HG03432 (cell line): ENCODE results near the gene MRPS18B.
"Not testable (repeated sequence)": the region's sequence is repeated elsewhere in the genome, so short reads cannot be mapped to it uniquely, and the experiment has no call there.

ENCODE experiments used
- ATAC-seq: cut with Tn5 transposase; IDR thresholded peaks from one replicate; pipeline ENCODE4 v1.9.1; 2021; ENCODE audit warnings: mild to moderate bottlenecking, moderate library complexity; ENCODE audit not compliant: unreplicated experiment

Gene MRPS18B

DNA sequence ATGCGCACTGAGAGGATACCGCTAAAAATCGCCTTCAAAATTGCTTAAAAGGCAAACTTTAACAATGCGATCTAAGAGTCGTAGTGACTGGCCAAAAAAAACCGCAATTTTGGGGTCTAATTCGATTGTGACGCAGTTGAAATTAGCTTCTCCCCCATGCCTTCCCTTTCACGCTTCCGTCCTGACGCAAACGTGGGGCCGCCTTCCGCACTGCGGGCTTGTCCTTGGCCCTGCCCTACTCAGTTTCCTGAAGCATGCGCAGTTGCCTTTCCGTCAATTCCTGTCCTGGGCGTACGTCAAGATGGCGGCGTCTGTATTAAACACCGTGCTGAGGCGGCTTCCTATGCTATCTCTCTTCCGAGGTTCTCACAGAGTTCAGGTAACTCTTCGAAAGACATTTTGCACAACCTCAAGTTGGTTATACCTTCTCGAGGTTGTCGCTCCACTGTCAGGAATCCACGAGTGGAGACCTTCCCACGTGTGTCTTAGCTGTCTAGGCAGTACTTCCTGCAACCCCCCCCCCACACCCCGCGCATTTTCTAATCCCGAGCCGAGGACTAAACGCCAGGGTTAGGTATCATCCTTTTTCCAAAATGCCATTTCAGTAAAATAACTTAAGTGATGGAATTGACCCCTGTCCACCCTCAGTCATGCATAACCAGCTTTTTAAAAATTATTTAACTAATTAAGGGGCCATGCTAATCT is at the start of gene MRPS18B:
Gene MRPS18B (plus strand): TSS at position 276 of the 705 bp plus-strand sequence. CDS start 26 bp downstream, at position 302.
- peak; percentile 73 for ATAC-seq

DNA sequence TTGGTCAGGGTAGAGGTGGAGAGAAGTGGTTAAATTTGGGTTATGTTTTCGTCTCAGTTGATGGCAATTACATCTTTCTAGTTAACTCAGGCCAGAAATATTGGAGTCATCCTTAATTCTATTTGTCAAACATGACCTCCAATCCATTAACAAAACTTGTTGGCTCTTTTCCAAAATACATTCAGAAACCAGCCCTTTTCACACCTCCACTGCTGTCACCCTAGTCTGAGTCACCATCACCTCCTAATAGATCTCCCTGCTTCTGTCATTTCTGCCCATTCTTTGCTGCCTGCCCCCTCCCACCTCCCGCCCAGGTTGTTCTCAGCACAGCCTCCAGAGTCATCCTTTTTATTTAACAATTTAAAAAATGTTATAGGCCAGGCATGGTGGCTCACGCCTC is 49.4 kb upstream of the MRPS18B start:
- no peak for ATAC-seq

DNA sequence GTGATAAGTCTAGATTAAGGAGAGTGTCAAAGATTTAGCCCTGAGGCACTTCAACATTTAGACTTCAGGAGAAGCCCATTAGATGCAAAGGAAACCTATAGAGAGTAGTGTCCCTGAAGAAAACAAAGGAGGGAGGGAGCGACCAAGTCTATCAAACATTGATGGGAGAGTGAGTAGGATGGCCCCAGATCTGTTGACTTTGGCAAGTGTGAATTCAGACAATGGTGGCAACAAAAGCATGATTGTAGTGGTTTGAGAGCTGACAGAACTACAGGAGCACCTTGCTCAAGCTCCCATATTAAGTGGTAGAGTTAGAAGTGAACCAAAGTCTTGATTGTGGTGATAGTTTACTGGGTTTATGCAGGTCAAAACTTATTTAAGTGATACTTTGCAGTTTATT is 47.4 kb upstream of the MRPS18B start:
- no peak for ATAC-seq

DNA sequence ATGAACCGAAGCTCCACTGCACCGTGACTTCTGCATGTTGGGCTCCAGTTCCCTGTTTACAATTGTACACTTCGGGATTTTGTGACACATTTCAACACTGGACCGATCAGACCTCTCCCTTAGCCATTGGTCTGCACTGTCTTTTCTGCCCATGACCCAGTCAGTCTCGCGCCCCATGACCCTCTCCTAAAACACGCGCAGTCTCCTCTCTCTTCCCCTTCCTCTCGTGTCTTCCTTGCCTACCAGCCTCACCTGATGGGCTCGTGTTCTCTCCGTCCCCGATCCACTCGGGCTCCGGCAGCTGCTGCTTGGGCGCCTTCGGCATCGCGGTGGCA is 46.9 kb upstream of the MRPS18B start:
- peak; percentile 27 for ATAC-seq

DNA sequence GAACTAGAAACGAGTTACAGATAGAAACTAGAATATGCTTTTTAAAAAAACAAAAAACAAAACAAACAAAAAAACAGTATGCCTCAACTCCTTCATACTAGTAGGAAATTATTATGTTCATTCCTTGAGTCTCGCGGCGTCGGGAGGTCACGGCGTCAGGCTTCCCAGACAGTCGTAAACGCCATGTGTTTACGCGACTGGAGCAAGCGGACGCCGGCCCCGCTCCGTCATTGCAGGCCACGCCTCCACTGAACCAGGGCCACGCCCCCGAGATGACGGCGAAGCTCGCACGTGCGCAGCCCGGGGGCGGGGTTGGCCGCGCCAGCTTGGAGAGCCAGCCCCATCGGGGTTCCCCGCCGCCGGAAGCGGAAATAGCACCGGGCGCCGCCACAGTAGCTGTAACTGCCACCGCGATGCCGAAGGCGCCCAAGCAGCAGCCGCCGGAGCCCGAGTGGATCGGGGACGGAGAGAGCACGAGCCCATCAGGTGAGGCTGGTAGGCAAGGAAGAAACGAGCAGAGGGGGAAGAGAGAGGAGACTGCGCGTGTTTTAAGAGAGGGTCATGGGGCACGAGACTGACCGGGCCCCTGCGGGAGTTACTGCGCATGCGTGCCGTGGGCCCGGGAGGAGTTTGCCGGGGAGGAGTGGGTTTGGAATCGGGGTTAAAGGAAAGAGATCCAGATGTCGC is 46.4 kb upstream of the MRPS18B start, which contains the start of gene ABCF1:
Gene ABCF1 (plus strand): TSS at position 368 of the 687 bp plus-strand sequence. CDS start 46 bp downstream, at position 414.
- peak; percentile 92 for ATAC-seq

DNA sequence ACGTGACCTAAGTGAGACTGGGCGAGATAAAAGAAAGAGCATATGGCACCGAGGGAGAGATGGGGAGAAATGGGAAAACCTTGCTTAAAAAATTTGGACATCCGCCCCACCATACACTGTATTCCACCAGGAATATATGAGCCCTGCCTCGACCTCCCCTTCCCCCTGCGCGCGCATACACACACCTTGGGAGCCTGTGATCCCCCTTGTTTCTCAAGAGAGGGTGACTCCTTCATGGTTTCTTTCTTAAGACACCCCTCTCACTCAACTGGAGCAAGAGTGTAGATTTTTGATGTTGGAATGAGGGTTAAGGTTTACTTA is 45.9 kb upstream of the MRPS18B start:
- no peak for ATAC-seq

DNA sequence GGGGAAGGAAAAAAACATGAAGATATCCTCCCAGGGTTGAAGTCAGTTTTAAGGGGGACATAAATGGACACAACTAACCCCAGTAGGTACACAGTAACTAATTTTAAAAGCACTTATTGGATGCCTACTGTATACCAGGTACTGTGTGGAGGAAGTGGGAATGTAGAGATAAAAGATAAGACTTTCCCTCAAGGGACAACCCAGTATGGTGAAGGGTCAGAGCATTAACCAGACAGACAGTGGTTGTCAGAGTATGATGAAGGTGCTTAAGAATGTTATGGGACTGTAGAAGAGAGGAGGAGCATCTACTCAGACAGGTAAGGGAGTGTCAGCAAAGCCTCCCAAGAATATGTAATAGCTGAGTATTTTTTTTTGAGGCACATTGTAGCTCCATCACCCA is 45.5 kb upstream of the MRPS18B start:
- ATAC-seq, result no peak

DNA sequence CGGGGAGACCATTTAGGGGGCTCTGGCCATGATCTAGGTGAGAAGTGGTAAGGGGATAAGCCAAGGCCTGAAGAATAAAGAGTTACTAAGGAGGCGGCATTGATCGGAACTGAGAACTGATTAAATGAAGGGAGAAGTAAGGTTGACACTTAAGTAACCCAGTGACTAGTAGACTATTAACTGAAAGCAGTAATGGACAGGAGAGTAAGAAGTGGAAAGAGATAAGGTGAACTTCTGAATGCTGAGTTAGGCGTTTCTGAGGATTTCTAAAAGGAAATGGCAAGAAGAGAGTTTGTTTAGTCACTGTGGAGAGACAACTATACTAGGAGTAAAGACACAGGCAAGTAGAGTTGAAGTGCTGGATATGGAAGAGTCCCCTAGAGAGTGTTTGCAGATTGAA is 44.5 kb upstream of the MRPS18B start:
- no peak for ATAC-seq

DNA sequence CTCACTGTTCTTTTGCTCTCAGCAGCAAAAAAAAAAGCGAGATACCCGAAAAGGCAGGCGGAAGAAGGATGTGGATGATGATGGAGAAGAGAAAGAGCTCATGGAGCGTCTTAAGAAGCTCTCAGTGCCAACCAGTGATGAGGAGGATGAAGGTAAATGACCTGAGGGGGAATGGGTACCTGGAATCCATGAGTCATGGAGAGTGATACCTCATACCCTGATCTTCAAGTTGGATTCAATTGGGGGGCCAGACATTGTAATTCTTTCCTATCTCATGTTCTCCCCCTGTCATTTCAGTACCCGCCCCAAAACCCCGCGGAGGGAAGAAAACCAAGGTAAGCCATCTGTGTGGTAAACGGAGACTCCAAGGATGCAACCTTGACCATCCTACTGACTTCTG is 39.6 kb upstream of the MRPS18B start:
- ATAC-seq, result no peak

DNA sequence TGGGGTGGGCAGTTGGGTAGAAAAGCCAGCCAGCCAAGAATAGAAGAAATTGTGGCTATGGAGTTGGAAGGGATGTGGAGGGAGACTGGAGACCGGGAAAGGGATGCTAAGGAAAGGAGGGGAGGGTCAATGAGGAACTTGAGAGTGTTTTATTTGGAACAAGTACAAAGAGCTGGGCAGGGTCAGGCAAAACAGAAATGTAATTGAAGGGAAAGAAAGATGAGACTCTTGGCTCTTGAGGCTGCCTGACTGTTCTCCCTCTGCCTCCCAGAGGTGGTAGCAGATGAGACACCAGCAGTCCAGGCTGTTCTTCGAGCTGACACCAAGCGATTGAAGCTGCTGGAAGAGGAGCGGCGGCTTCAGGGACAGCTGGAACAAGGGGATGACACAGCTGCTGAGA is 33.7 kb upstream of the MRPS18B start:
- ATAC-seq, result no peak

DNA sequence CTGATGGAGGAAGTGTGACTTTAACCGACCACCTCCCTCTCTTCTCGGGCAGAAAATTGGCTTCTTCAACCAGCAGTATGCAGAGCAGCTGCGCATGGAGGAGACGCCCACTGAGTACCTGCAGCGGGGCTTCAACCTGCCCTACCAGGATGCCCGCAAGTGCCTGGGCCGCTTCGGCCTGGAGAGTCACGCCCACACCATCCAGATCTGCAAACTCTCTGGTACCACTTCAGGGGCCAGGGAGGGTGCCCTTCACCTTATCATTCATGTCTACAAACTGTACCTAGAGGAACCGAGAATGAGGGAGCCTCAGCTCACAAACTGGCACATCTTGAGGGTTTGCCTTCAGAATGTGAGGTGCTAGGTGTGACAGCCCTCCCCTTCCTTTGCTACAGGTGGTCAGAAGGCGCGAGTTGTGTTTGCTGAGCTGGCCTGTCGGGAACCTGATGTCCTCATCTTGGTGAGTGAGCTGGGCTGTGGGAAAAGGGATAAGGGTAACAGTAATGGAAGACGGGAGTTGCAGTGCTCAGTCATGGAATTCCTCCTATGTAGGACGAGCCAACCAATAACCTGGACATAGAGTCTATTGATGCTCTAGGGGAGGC is 27.8 kb upstream of the MRPS18B start:
- ATAC-seq, result no peak

DNA sequence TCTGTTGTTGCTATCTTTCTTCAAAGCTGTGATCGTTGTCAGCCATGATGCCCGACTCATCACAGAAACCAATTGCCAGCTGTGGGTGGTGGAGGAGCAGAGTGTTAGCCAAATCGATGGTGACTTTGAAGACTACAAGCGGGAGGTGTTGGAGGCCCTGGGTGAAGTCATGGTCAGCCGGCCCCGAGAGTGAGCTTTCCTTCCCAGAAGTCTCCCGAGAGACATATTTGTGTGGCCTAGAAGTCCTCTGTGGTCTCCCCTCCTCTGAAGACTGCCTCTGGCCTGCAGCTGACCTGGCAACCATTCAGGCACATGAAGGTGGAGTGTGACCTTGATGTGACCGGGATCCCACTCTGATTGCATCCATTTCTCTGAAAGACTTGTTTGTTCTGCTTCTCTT is 27.1 kb upstream of the MRPS18B start:
- no peak for ATAC-seq

DNA sequence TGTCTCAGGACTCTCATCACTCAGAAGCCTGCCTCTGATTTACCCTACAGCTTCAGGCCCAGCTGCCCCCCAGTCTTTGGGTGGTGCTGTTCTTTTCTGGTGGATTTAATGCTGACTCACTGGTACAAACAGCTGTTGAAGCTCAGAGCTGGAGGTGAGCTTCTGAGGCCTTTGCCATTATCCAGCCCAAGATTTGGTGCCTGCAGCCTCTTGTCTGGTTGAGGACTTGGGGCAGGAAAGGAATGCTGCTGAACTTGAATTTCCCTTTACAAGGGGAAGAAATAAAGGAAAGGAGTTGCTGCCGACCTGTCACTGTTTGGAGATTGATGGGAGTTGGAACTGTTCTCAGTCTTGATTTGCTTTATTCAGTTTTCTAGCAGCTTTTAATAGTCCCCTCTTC is 26.6 kb upstream of the MRPS18B start:
- no peak for ATAC-seq

DNA sequence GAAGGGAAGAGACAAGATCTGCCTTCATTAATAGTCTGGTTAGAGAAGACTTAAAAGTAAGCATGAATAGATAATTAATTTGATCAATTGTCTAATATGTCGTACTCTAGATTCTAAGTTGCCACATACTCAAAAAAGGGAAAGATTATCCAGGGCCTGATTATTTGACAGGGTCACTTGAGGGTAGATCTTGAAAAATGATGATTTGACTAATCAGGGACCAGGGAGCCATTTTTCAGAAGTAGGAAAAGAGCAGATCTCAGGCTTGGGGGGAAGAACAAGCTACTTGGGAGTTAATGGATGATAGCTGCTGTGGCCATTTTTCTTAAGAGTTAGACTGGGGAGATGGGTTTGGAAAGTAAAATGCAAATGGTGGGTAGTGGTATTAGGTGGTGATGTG is 25.4 kb upstream of the MRPS18B start:
- no peak for ATAC-seq

DNA sequence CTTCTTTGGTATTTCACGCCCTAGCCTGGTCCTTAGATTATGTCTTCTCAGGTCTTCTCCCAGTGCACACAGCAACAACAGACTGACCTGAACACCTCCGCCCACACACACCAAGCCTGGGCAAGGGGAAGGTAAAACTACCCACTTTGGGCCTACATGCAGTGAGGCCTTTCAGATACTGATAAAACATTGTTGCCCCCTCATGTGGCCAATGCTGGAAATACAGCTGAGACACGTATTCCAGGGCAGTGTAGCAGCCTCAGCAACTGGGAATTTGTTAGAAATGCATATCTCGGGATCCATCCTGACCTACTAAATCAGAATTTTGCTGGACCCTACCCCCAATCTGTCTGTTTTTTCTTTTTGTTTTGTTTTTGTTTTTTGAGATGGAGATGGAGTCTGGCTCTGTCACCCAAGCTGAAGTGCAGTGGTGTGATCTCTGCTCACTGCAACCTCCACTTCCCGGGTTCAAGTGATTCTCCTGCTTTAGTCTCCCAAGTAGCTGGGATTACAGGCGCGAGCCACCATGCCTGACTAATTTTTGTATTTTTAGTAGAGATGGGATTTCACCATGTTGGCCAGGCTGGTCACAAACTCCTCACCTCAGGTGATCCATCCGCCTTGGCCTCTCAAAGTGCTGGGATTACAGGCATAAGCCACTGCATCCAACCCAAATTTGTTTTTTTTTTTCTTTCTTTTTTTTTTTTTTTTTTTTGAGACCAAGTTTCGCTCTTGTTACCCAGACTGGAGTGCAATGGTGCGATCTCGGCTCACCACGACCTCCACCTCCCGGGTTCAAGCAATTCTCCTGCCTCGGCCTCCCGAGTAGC is 20.1 kb upstream of the MRPS18B start:
- not testable (repeated sequence) for ATAC-seq

DNA sequence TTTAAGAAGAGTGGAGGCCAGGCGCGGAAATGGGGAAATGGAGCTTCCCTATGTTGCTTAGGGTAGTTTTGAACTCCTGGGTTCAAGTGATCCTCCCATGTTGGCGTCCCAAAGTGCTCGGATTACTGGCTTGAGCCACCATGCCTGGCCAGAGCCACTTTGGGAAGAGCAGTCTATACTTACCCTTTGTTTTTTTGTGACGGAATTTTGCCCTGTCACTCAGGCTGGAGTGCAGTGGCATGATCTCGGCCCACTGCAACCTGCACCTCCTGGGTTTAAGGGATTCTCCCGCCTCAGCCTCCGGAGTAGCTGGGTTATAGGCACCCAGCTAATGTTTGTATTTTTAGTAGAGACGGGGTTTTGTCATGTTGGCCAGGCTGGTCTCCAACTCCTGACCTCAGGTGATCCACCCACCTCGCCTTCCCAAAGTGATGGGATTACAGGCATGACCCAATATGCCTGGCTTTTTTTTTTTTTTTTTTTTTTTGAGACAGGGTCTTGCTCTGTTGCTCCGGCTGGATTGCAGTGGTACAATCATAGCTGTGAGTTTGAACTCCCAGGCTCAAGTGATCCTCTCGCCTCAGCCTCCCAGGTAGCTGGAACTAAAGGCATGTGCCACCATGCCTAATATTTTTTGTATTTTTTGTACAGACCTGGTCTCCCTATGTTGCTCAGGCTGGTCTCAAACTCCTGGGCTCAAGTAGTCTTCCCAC is 18.6 kb upstream of the MRPS18B start:
- no peak for ATAC-seq

DNA sequence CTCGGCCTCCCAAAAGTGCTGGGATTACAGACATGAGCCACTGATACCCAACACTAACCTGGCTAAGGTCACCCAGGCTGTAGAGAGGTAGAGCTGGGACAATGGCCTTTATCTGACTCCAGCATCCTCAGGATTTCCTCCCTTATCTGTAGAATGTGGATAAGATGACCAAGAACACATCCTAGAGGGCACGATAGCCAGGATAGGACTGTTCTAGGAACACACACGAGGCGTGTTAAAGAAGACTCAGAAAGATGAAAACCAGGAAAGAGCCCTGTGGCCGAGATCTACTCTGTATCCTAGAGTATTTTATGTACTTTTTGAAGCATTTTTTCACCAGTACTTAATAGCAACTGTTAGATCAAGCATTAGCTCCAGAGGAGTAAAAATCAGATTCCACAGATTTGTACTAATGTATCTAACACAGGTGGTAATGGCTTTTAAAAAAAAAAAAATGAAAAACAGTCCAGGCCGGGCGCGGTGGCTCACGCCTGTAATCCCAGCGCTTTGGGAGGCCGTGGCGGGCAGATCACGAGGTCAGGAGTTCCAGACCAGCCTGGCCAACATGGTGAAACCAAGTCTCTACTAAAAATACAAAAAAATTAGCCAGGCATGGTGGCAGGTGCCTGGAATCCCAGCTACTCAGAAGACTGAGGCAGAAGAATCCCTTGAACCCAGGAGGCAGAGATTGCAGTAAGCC is 17.9 kb upstream of the MRPS18B start:
- ATAC-seq, result no peak

DNA sequence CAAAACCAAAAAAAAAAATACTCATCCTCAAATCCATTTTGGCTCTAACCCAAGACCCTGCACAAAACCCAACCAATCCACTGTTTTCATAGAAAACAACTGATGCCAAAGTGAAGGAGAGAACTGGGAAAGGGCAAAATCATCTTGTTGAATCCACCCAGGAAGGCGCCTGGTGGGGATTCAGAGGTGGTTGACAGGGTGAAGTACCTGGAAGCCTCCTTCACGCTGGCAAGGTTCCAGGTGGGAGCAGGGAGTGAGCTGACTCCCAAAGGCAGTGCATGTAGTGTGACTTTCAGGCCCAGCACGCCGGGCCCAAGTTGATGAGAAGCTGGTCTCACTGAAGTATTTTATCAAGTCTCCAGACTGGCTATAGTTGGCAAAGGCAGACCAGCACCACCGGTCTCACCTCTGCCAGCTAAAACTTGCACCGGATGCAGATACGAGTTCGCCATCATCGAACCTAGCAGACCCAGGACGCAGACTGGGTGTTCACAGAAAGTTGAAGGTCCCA is 17.1 kb upstream of the MRPS18B start:
- no peak for ATAC-seq

DNA sequence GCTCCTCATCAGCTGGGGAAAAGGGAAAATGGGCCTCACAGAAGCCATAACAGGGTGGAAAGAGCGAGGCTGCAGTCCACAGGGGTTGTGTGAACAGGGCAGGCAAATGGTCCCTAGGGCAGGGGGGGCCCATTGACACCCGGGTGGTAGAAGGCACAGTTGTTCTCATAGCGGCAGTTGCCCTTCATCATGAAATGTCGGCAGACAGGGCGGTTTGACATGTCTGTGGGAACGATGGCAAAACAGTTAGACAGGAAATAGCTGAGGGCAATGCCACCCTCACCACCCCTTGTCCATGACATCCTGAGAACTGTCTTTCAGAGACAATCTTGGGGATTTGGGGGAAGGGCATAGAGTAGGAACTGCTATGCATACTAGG is 16.2 kb upstream of the MRPS18B start:
- no peak for ATAC-seq
